GM12878 (cell line): Measurements from ENCODE around the gene TTC39A. TPM values are rescaled to one million over a fixed set of nuclear protein-coding genes. Genes with fewer than 3 reads are reported as not detected.
A peak's percentile ranks its signal among the peaks of the same experiment; 100 is the strongest.

Experiments used
- ATAC-seq: fragments of 200-7000 bp; cut with Tn5 transposase; 3 replicates; pipeline ENCODE4 v1.9.1; 2020; ENCODE audit warnings: mild to moderate bottlenecking, moderate library complexity
- BruUV-seq: library from RNA; stranded (reverse); fragments of 400-500 nt; replicated peaks from 2 replicates; lab custom pipeline; 2021; lab: Mats Ljungman, UMichigan
- CTCF ChIA-PET: fragments of 300-600 bp; sonication (Branson Sonifier 250); formaldehyde crosslinking; extraction: SDS; loops from one replicate; lab custom pipeline; 2021; ENCODE audit warnings: inconsistent platforms; lab: Yijun Ruan, JAX
- POLR2A ChIA-PET: fragments of 350-600 bp; formaldehyde crosslinking; extraction: SDS; loops from one replicate; lab custom pipeline; 2021; ENCODE audit warnings: inconsistent platforms; lab: Charles Lee
- RAD21 ChIA-PET: fragments of 300-600 bp; sonication (Branson Sonifier 250); formaldehyde crosslinking; loops from one replicate; lab custom pipeline; 2023; ENCODE audit warnings: antibody characterized with exemption; ENCODE audit not compliant: unreplicated experiment; lab: Charles Lee
- SMC1A ChIA-PET: fragments of 300-600 bp; sonication (Branson Sonifier 250); formaldehyde crosslinking; loops from one replicate; lab custom pipeline; 2023; ENCODE audit not compliant: unreplicated experiment, uncharacterized antibody; lab: Charles Lee
- DNase-seq: peaks from one replicate; pipeline ENCODE4 v3.0.0-alpha.2; 2011; ENCODE audit warnings: low read depth, low spot score
- FAIRE-seq: peaks from 3 replicates; lab custom pipeline; 2011; peaks lifted over from hg19 to GRCh38; lab: Jason Lieb, UNC
- H2AFZ ChIP-seq: 2 replicates; pipeline ENCODE4 v1.6.0; 2011; ENCODE audit warnings: low read depth, low read length, control low read depth; ENCODE audit not compliant: control insufficient read depth
- H3K27ac ChIP-seq: 2 replicates; pipeline ENCODE4 v1.5.1; 2011; ENCODE audit warnings: control low read depth; ENCODE audit not compliant: control insufficient read depth, insufficient read depth
- H3K27me3 ChIP-seq, 2 experiments: replicated peaks in 1 of 2; 2 replicates each; pipeline versions ENCODE4 v1.6.0 to v1.6.1; 2011; ENCODE audit warnings: low read length in 1 of 2; ENCODE audit not compliant: control insufficient read depth in 2 of 2, insufficient read depth in 2 of 2
- H3K36me3 ChIP-seq, 2 experiments: 2 replicates each; pipeline ENCODE4 v1.5.1; 2011; ENCODE audit warnings: low read length in 1 of 2; ENCODE audit not compliant: control insufficient read depth in 2 of 2, insufficient read depth in 2 of 2
- H3K4me1 ChIP-seq: 2 replicates; pipeline ENCODE4 v1.6.1; 2011; ENCODE audit warnings: mild to moderate bottlenecking, low read length, moderate library complexity, mixed read lengths; ENCODE audit not compliant: control insufficient read depth, insufficient read depth
- H3K4me2 ChIP-seq: 2 replicates; pipeline ENCODE4 v1.6.0; 2011; ENCODE audit warnings: control low read depth; ENCODE audit not compliant: control insufficient read depth, insufficient read depth
- H3K4me3 ChIP-seq: fragments of 200-600 bp; sonication (generic); 2 replicates; pipeline ENCODE4 v1.5.1; 2016
- H3K79me2 ChIP-seq: 2 replicates; pipeline ENCODE4 v1.6.0; 2011; ENCODE audit warnings: low read length; ENCODE audit not compliant: control insufficient read depth, insufficient read depth
- H3K9ac ChIP-seq: 2 replicates; pipeline ENCODE4 v1.8.0; 2011; ENCODE audit warnings: low read length, control low read depth, mixed read lengths; ENCODE audit not compliant: control insufficient read depth, insufficient read depth
- H3K9me3 ChIP-seq: replicated peaks from 3 replicates; pipeline ENCODE4 v1.5.1; 2011; ENCODE audit warnings: mild to moderate bottlenecking, low read length; ENCODE audit not compliant: control insufficient read depth, insufficient read depth
- H4K20me1 ChIP-seq: 2 replicates; pipeline ENCODE4 v1.6.0; 2011; ENCODE audit not compliant: control insufficient read depth, insufficient read depth
- CREM ChIP-seq: IDR thresholded peaks from 2 replicates; pipeline ENCODE4 v1.6.1; 2014; ENCODE audit warnings: antibody characterized with exemption, low read depth
- E2F4 ChIP-seq: IDR thresholded peaks from 2 replicates; pipeline ENCODE4 v1.6.1; 2012; ENCODE audit warnings: low read depth, low read length, improper control_type of control experiment
- NR2C1 ChIP-seq: fragments of 450-650 bp; IDR thresholded peaks from 2 replicates; pipeline ENCODE4 v1.6.1; 2017; ENCODE audit warnings: antibody characterized with exemption, mild to moderate bottlenecking, moderate library complexity
- POLR2AphosphoS5 ChIP-seq: IDR thresholded peaks from 2 replicates; pipeline ENCODE4 v1.6.1; 2011; ENCODE audit warnings: mild to moderate bottlenecking, low read length, inconsistent platforms
- SREBF1 ChIP-seq: IDR thresholded peaks from 2 replicates; pipeline ENCODE4 v1.6.1; 2012; ENCODE audit warnings: mild to moderate bottlenecking, low read length
- SRF ChIP-seq, 2 experiments: IDR thresholded peaks; 2 replicates each; pipeline ENCODE4 v1.6.1; 2011; ENCODE audit warnings: low read depth in 2 of 2, low read length in 2 of 2, mild to moderate bottlenecking in 1 of 2, moderate library complexity in 1 of 2
- SUZ12 ChIP-seq: fragments of 200-600 bp; sonication (generic); IDR thresholded peaks from one replicate; pipeline ENCODE4 v1.6.1; 2018; ENCODE audit warnings: antibody characterized with exemption, mild to moderate bottlenecking; ENCODE audit not compliant: unreplicated experiment
- ZBTB40 ChIP-seq: fragments of 450-650 bp; IDR thresholded peaks from 2 replicates; pipeline ENCODE4 v1.6.1; 2016; ENCODE audit warnings: mild to moderate bottlenecking, moderate library complexity, borderline replicate concordance
- WGBS: methylation state at CpG from one replicate; pipeline ENCODE4 v1.1.6; 2016; ENCODE audit warnings: low lambda C conversion rate; ENCODE audit not compliant: insufficient replicate concordance, insufficient coverage; ENCODE audit errors: missing lambda C conversion rate; 5-methylcytosine and 5-hydroxymethylcytosine counted together
- in situ Hi-C: fragments of 300-500 bp; cut with MboI; formaldehyde crosslinking; loops from 9 replicates; pipeline ENCODE4 v1.14.3; 2018; ENCODE audit warnings: mixed read lengths
- intact Hi-C: fragments of 100-400 bp; cut with micrococcal nuclease; formaldehyde crosslinking; loops from one replicate; pipeline ENCODE4 v1.14.2; 2022; ENCODE audit not compliant: unreplicated experiment
- polyA plus RNA-seq, 11 experiments: library from polyadenylated mRNA; depleted of rRNA in 4 of 11; unstranded in 6 of 11; stranded (reverse) in 5 of 11; fragments of >200 nt; fragmentation: Nextera tagmentation in 4 of 11; fragmentation: Illumina TruSeq in 1 of 11; extraction: Ambion mirVana in 4 of 11; extraction: Trizol in 1 of 11; gene quantifications; 1 replicate in 1 of 11; 2 replicates in 10 of 11; pipeline versions ENCODE4 v1.2.1 to v1.2.3, GENCODE V29; 2011 to 2016; ENCODE audit warnings: inconsistent platforms in 2 of 11, missing spikeins in 2 of 11, low read depth in 1 of 11
- total RNA-seq, 4 experiments: library from RNA; depleted of rRNA in 3 of 4; stranded (reverse); fragments of >200 nt in 3 of 4; fragmentation: Illumina TruSeq in 1 of 4; extraction: Trizol in 1 of 4; gene quantifications; 2 replicates each; pipeline versions ENCODE4 v1.2.1 to v1.2.3, GENCODE V29; 2013 to 2021
- TF ChIP-seq, protein P1 (sequence below): fragments of 450-650 bp; IDR thresholded peaks from 2 replicates; pipeline ENCODE4 v1.6.1; 2016; ENCODE audit warnings: mild to moderate bottlenecking

Gene TTC39A
- total and polyA plus RNA-seq, 10 of the 15 experiments (the other 5 are each of a cell fraction or from before 2014, with no cell fraction given): 0.18 to 3.0 (median 1.2) TPM

- H3K4me2 ChIP-seq: no peak overlapping the region
- H3K4me1 ChIP-seq: peaks cover 52% of the 10 kb centered on the region
- intact Hi-C loops: no loop called here
- ChIA-PET SMC1A (interaction anchor here (1.1 to 1.8 kb wide), 4 partner anchors 8 to 38 kb away, joined by 3 to 5 read pairs (median 4); partner anchors contain the start of gene TTC39A), POLR2A (interaction anchor here (1.4 kb wide), 1 partner anchor 230 kb away, joined by 3 read pairs; no protein-coding TSS in a partner anchor), RAD21 (interaction anchor here (0.8 kb wide), 2 partner anchors 184 to 230 kb away, joined by 3 read pairs; no protein-coding TSS in a partner anchor), CTCF (interaction anchor here (1.2 to 4.0 kb wide), 5 partner anchors 9 to 116 kb away, joined by 3 to 16 read pairs (median 5); no protein-coding TSS in a partner anchor)
- no peak overlapping the region for H3K27ac ChIP-seq
- no TSS peak for BruUV-seq
- ATAC-seq (no peak), FAIRE-seq (no peak), DNase-seq (no peak)
- H3K27me3 ChIP-seq: no peaks in the 10 kb centered on the region
- H3K36me3 ChIP-seq: no peaks in the 10 kb centered on the region
- in situ Hi-C loops: no loop called here
- no peaks in the 10 kb centered on the region for H3K79me2 ChIP-seq
- H3K9ac ChIP-seq: no peak overlapping the region
- no peak overlapping the region for H3K4me3 ChIP-seq
- 43% methylated on average over 1 of the region's 1 CpG for WGBS
- no peaks in the 10 kb centered on the region for H3K9me3 ChIP-seq
- H2AFZ ChIP-seq: peak overlapping the region; percentile 24; the same call in 1 of the 2 replicates
- no peak for TF ChIP-seq CREM
- no peak for TF ChIP-seq SUZ12
- no peak for TF ChIP-seq SRF (IDR thresholded peaks at IDR 0.05; ENCODE audit: low read depth in 2 of 2, low read length in 2 of 2)
- TF ChIP-seq E2F4: no peak
- TF ChIP-seq, protein P1, sequence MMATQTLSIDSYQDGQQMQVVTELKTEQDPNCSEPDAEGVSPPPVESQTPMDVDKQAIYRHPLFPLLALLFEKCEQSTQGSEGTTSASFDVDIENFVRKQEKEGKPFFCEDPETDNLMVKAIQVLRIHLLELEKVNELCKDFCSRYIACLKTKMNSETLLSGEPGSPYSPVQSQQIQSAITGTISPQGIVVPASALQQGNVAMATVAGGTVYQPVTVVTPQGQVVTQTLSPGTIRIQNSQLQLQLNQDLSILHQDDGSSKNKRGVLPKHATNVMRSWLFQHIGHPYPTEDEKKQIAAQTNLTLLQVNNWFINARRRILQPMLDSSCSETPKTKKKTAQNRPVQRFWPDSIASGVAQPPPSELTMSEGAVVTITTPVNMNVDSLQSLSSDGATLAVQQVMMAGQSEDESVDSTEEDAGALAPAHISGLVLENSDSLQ: no peak
- TF ChIP-seq POLR2AphosphoS5: no peak
- TF ChIP-seq SREBF1: no peak
- no peak for TF ChIP-seq ZBTB40
- TF ChIP-seq NR2C1: no peak
- H4K20me1 ChIP-seq: no peaks in the 10 kb centered on the region
These were observed 26.0 kb downstream of the TTC39A start for GRCh38 chr1:51304360-51304759.
